ENCODE data around the gene APCDD1L. TPM values are rescaled to one million over a fixed set of nuclear protein-coding genes. Genes with fewer than 3 reads are reported as not detected.

Gene APCDD1L
- total and polyA plus RNA-seq, 4 donors: 0.04 TPM; not detected in 3

- Histone ChIP-seq H3K9ac (ENCODE audit: low read depth in 1 of 2, low read length in 2 of 2) (no peak overlapping the region), H3K27ac (ENCODE audit: low read depth in 1 of 2, low read length in 2 of 2) (no peak overlapping the region), H3K36me3 (ENCODE audit: control insufficient read depth in 4 of 4, insufficient read depth in 3 of 4, low read depth in 1 of 4, low read length in 3 of 4) (no peaks in the 10 kb centered on the region), H3K9me3 (ENCODE audit: control insufficient read depth in 4 of 4, low read length in 3 of 4) (no peaks in the 10 kb centered on the region), H3K4me1 (ENCODE audit: control insufficient read depth in 4 of 4, insufficient read depth in 4 of 4, low read length in 3 of 4) (no peaks in the 10 kb centered on the region), H3K27me3 (ENCODE audit: control insufficient read depth in 4 of 4, insufficient read depth in 4 of 4, low read length in 3 of 4) (peaks cover 0 to 2% (median 0%) of the 10 kb centered on the region in 4 donors), H3K4me3 (ENCODE audit: low read depth in 1 of 3, low read length in 3 of 3) (no peak overlapping the region)
- no peak for DNase-seq (ENCODE audit: low spot score)
- 93% methylated on average over 7 of the region's 7 CpGs for WGBS
- no peak for TF ChIP-seq JUND (IDR thresholded peaks at IDR 0.05)
- TF ChIP-seq FOXA1 (IDR thresholded peaks at IDR 0.05): no peak
- no peak for TF ChIP-seq CTCF (IDR thresholded peaks at IDR 0.05; ENCODE audit: low read depth, low read length, missing input control)
- TF ChIP-seq RXRA (IDR thresholded peaks at IDR 0.05): no peak
- TF ChIP-seq SP1 (IDR thresholded peaks at IDR 0.05): no peak
Observed at GRCh38 chr20:58559368-58559729, 44.1 kb upstream of the APCDD1L start.

DNA sequence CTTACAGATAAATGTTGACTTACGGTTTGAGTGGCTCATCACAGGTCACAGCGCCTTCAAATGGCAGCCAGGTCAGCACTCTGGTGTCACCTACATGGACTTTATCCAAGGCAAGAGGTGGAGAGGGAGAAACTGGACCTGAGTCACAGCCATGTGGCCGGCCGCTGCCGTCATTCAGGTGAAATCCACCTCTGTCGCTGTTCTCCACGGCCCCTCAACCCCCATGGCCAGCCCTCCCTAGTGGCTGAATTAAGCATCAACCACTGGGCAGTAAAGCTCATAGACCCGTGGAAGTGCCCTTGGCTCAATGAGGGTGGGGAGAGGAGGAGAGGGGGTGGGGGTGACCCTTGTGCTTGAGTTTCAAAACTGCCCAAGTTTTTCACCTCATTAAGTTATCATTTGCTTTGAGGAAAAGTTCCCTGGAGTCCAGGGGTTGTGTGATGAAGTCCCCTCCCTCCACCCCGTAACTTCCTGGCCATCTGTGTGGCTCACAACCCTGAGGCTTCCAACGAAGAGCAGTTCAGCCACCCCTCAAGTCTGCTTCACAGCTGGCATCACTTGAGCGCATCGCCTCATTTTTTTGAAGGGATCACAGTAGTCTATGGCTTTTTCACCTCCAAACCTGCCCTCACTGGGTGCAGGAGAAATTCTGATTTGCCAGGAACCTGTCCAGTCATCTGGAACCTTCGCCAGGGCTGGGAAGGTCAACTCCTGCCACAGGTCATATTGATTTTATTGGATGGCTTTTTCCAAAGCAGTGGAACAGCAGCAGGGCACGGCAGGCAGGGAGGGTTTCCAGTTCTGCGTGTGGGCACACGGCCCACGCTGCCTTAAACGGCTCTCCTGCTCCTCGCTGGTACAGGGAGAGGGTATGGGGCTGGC, 43.5 kb upstream of the APCDD1L start:
- no peaks in the 10 kb centered on the region for H3K36me3 ChIP-seq (ENCODE audit: control insufficient read depth in 4 of 4, insufficient read depth in 3 of 4, low read depth in 1 of 4, low read length in 3 of 4)
- H3K9me3 ChIP-seq (ENCODE audit: control insufficient read depth in 4 of 4, low read length in 3 of 4): no peaks in the 10 kb centered on the region
- TF ChIP-seq SP1 (IDR thresholded peaks at IDR 0.05) (no peak), HNF4A (conservative IDR thresholded peaks at IDR 0.05) (peak in 1 of 2 donors; percentile 12), FOXA1 (IDR thresholded peaks at IDR 0.05) (no peak)
- WGBS: 59% methylated on average over 19 of the region's 19 CpGs
- no peak overlapping the region for H3K27ac ChIP-seq (ENCODE audit: low read depth in 1 of 2, low read length in 2 of 2)
- H3K9ac ChIP-seq (ENCODE audit: low read depth in 1 of 2, low read length in 2 of 2): no peak overlapping the region
- H3K4me1 ChIP-seq (ENCODE audit: control insufficient read depth in 4 of 4, insufficient read depth in 4 of 4, low read length in 3 of 4): no peaks in the 10 kb centered on the region
- DNase-seq (ENCODE audit: low spot score): no peak
- peaks cover 0 to 2% (median 0%) of the 10 kb centered on the region in 4 donors for H3K27me3 ChIP-seq (ENCODE audit: control insufficient read depth in 4 of 4, insufficient read depth in 4 of 4, low read length in 3 of 4)
- H3K4me3 ChIP-seq (ENCODE audit: low read depth in 1 of 3, low read length in 3 of 3): no peak overlapping the region

GRCh38 chr20:58557733-58558342, 42.6 kb upstream of the APCDD1L start:
- no peak for DNase-seq (ENCODE audit: low spot score)
- Histone ChIP-seq H3K36me3 (ENCODE audit: control insufficient read depth in 4 of 4, insufficient read depth in 3 of 4, low read depth in 1 of 4, low read length in 3 of 4) (no peaks in the 10 kb centered on the region), H3K27me3 (ENCODE audit: control insufficient read depth in 4 of 4, insufficient read depth in 4 of 4, low read length in 3 of 4) (peaks cover 0 to 2% (median 0%) of the 10 kb centered on the region in 4 donors), H3K4me3 (ENCODE audit: low read depth in 1 of 3, low read length in 3 of 3) (no peak overlapping the region), H3K9me3 (ENCODE audit: control insufficient read depth in 4 of 4, low read length in 3 of 4) (no peaks in the 10 kb centered on the region), H3K4me1 (ENCODE audit: control insufficient read depth in 4 of 4, insufficient read depth in 4 of 4, low read length in 3 of 4) (no peaks in the 10 kb centered on the region), H3K9ac (ENCODE audit: low read depth in 1 of 2, low read length in 2 of 2) (no peak overlapping the region), H3K27ac (ENCODE audit: low read depth in 1 of 2, low read length in 2 of 2) (no peak overlapping the region)
- TF ChIP-seq TAF1 (conservative IDR thresholded peaks at IDR 0.05) (no peak), SP1 (IDR thresholded peaks at IDR 0.05) (no peak), JUND (IDR thresholded peaks at IDR 0.05) (no peak), RXRA (IDR thresholded peaks at IDR 0.05) (no peak)
- TF ChIP-seq, protein P1, sequence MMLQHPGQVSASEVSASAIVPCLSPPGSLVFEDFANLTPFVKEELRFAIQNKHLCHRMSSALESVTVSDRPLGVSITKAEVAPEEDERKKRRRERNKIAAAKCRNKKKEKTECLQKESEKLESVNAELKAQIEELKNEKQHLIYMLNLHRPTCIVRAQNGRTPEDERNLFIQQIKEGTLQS (IDR thresholded peaks at IDR 0.05): no peak
- WGBS: 84% methylated on average over 10 of the region's 10 CpGs

GRCh38 chr20:58556961-58557360, 41.8 kb upstream of the APCDD1L start:
- Histone ChIP-seq H3K4me3 (ENCODE audit: low read depth in 1 of 3, low read length in 3 of 3) (no peak overlapping the region), H3K27ac (ENCODE audit: low read depth in 1 of 2, low read length in 2 of 2) (no peak overlapping the region), H3K4me1 (ENCODE audit: control insufficient read depth in 4 of 4, insufficient read depth in 4 of 4, low read length in 3 of 4) (no peaks in the 10 kb centered on the region), H3K36me3 (ENCODE audit: control insufficient read depth in 4 of 4, insufficient read depth in 3 of 4, low read depth in 1 of 4, low read length in 3 of 4) (no peaks in the 10 kb centered on the region), H3K9me3 (ENCODE audit: control insufficient read depth in 4 of 4, low read length in 3 of 4) (no peaks in the 10 kb centered on the region), H3K9ac (ENCODE audit: low read depth in 1 of 2, low read length in 2 of 2) (no peak overlapping the region), H3K27me3 (ENCODE audit: control insufficient read depth in 4 of 4, insufficient read depth in 4 of 4, low read length in 3 of 4) (peaks cover 0 to 2% (median 0%) of the 10 kb centered on the region in 4 donors)
- WGBS: 73% methylated on average over 6 of the region's 6 CpGs
- DNase-seq (ENCODE audit: low spot score): no peak
- TF ChIP-seq HNF4G (IDR thresholded peaks at IDR 0.05) (no peak), EGR1 (IDR thresholded peaks at IDR 0.05; ENCODE audit: low read depth in 2 of 2) (no peak), FOXA1 (IDR thresholded peaks at IDR 0.05) (no peak), HNF4A (conservative IDR thresholded peaks at IDR 0.05) (no peak), GABPA (IDR thresholded peaks at IDR 0.05 in 1 of 2, conservative IDR thresholded peaks at IDR 0.05 in 1 of 2) (no peak), SP1 (IDR thresholded peaks at IDR 0.05) (no peak), MAX (IDR thresholded peaks at IDR 0.05) (no peak), FOXA2 (IDR thresholded peaks at IDR 0.05) (no peak), RAD21 (IDR thresholded peaks at IDR 0.05) (no peak), TAF1 (conservative IDR thresholded peaks at IDR 0.05) (no peak), JUND (IDR thresholded peaks at IDR 0.05) (no peak), CTCF (IDR thresholded peaks at IDR 0.05; ENCODE audit: low read depth, low read length, missing input control) (no peak), YY1 (IDR thresholded peaks at IDR 0.05) (no peak)
- TF ChIP-seq, protein P1 (IDR thresholded peaks at IDR 0.05): no peak
